Measurements from ENCODE around the gene FBXL19. TPM values are rescaled to one million over a fixed set of nuclear protein-coding genes. Genes with fewer than 3 reads are reported as not detected.

Gene FBXL19
- total and polyA plus RNA-seq, 2 of the 13 experiments (the other 11 are each of a cell fraction or from before 2014, with no cell fraction given) = 6.0 to 13.7 TPM

- peak; percentile 99 for TF ChIP-seq TFDP1 (CRISPR knock-in tag; IDR thresholded peaks at IDR 0.05; ENCODE audit: borderline replicate concordance)
- TF ChIP-seq ZNF720 (CRISPR knock-in tag; IDR thresholded peaks at IDR 0.05) = peak; percentile 97
- no peak for TF ChIP-seq MAFG (CRISPR knock-in tag; IDR thresholded peaks at IDR 0.05)
- TF ChIP-seq HOXA5 (CRISPR knock-in tag; IDR thresholded peaks at IDR 0.05) = peak; percentile 74; the same call in 1 of the 2 replicates
- no peak; the same call in 1 of the 2 replicates for TF ChIP-seq ZSCAN5A (CRISPR knock-in tag; IDR thresholded peaks at IDR 0.05; ENCODE audit: borderline replicate concordance)
- TF ChIP-seq ZNF30 (CRISPR knock-in tag; IDR thresholded peaks at IDR 0.05) = peak; percentile 98
- no peak for TF ChIP-seq CBX2 (IDR thresholded peaks at IDR 0.05; ENCODE audit: low read depth, low read length)
- peak; percentile 83; the same call in 1 of the 2 replicates for TF ChIP-seq CBX2 (CRISPR knock-in tag; IDR thresholded peaks at IDR 0.05; ENCODE audit: low read depth)
- TF ChIP-seq SUZ12 (IDR thresholded peaks at IDR 0.05; ENCODE audit: low read depth, low read length) = no peak
- peak; percentile 82; the same call in 1 of the 2 replicates for TF ChIP-seq ZNF343 (CRISPR knock-in tag; IDR thresholded peaks at IDR 0.05)
- TF ChIP-seq, protein P1, sequence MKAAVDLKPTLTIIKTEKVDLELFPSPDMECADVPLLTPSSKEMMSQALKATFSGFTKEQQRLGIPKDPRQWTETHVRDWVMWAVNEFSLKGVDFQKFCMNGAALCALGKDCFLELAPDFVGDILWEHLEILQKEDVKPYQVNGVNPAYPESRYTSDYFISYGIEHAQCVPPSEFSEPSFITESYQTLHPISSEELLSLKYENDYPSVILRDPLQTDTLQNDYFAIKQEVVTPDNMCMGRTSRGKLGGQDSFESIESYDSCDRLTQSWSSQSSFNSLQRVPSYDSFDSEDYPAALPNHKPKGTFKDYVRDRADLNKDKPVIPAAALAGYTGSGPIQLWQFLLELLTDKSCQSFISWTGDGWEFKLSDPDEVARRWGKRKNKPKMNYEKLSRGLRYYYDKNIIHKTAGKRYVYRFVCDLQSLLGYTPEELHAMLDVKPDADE (CRISPR knock-in tag; IDR thresholded peaks at IDR 0.05) = peak; percentile 89; the same call in 1 of the 2 replicates
- peak; percentile 91; the same call in 1 of the 2 replicates for TF ChIP-seq KLF11 (CRISPR knock-in tag; IDR thresholded peaks at IDR 0.05)
- no peak for TF ChIP-seq DDIT3 (CRISPR knock-in tag; IDR thresholded peaks at IDR 0.05)
- TF ChIP-seq, protein P2, sequence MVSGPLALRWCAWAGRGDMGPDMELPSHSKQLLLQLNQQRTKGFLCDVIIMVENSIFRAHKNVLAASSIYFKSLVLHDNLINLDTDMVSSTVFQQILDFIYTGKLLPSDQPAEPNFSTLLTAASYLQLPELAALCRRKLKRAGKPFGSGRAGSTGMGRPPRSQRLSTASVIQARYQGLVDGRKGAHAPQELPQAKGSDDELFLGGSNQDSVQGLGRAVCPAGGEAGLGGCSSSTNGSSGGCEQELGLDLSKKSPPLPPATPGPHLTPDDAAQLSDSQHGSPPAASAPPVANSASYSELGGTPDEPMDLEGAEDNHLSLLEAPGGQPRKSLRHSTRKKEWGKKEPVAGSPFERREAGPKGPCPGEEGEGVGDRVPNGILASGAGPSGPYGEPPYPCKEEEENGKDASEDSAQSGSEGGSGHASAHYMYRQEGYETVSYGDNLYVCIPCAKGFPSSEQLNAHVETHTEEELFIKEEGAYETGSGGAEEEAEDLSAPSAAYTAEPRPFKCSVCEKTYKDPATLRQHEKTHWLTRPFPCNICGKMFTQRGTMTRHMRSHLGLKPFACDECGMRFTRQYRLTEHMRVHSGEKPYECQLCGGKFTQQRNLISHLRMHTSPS (CRISPR knock-in tag; IDR thresholded peaks at IDR 0.05; ENCODE audit: low read depth) = peak; percentile 89
- TF ChIP-seq NR0B2 (CRISPR knock-in tag; IDR thresholded peaks at IDR 0.05) = peak; percentile 99
- peak; percentile 97 for TF ChIP-seq IRX3 (CRISPR knock-in tag; IDR thresholded peaks at IDR 0.05; ENCODE audit: borderline replicate concordance, low read depth)
- TF ChIP-seq BCL6 (CRISPR knock-in tag; IDR thresholded peaks at IDR 0.05) = peak; percentile 68; the same call in 1 of the 2 replicates
- TF ChIP-seq, protein P3, sequence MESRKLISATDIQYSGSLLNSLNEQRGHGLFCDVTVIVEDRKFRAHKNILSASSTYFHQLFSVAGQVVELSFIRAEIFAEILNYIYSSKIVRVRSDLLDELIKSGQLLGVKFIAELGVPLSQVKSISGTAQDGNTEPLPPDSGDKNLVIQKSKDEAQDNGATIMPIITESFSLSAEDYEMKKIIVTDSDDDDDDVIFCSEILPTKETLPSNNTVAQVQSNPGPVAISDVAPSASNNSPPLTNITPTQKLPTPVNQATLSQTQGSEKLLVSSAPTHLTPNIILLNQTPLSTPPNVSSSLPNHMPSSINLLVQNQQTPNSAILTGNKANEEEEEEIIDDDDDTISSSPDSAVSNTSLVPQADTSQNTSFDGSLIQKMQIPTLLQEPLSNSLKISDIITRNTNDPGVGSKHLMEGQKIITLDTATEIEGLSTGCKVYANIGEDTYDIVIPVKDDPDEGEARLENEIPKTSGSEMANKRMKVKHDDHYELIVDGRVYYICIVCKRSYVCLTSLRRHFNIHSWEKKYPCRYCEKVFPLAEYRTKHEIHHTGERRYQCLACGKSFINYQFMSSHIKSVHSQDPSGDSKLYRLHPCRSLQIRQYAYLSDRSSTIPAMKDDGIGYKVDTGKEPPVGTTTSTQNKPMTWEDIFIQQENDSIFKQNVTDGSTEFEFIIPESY (CRISPR knock-in tag; IDR thresholded peaks at IDR 0.05) = peak; percentile 83
- no peak for TF ChIP-seq ZNF501 (CRISPR knock-in tag; IDR thresholded peaks at IDR 0.05)
- no peak for TF ChIP-seq U2AF1 (optimal IDR thresholded peaks at IDR 0.05; ENCODE audit: low read depth, low read length)
- TF ChIP-seq JUN (CRISPR knock-in tag; IDR thresholded peaks at IDR 0.05) = peak; percentile 86
Observed at GRCh38 chr16:30893744-30894539, 29.4 kb upstream of the FBXL19 start, which contains the start of gene BCL7C (continued).

All from HepG2 (cell line).